ENCODE data around the gene GATA1. TPM values are rescaled to one million over a fixed set of nuclear protein-coding genes. Genes with fewer than 3 reads are reported as not detected.

The GATA1 gene
- total RNA-seq: not detected in 2 replicates
- long read RNA-seq: 0 reads

- peaks cover 17% of the 10 kb centered on the region for H3K27me3 Mint-ChIP-seq (ENCODE audit: low read depth)
- no peak for TF ChIP-seq CTCF (conservative IDR thresholded peaks at IDR 0.05)
- no peaks in the 10 kb centered on the region for H3K36me3 Mint-ChIP-seq (ENCODE audit: low read depth)
- DNase-seq (ENCODE audit: low read depth, low spot score): no peak
- no peak within 1 kb of the TSS for H3K27ac Mint-ChIP-seq (ENCODE audit: unreplicated experiment)
- no peak within 1 kb of the TSS for H3K4me3 Mint-ChIP-seq
- no peaks in the 10 kb centered on the region for H3K9me3 Mint-ChIP-seq
- no peaks in the 10 kb centered on the region for H3K4me1 Mint-ChIP-seq
Measured at GRCh38 chrX:48786341-48786800, at the start of gene GATA1. Gene GATA1, plus strand, starts transcription at chrX:48786590. Its CDS starts 4,520 bp downstream, at chrX:48791110.

- no peak for DNase-seq (ENCODE audit: low read depth, low spot score)
- Mint-ChIP-seq H3K4me3 (peak overlapping the region; percentile 91), H3K27me3 (ENCODE audit: low read depth) (no peaks in the 10 kb centered on the region), H3K9me3 (peaks cover 6% of the 10 kb centered on the region), H3K27ac (ENCODE audit: unreplicated experiment) (no peak overlapping the region), H3K4me1 (peaks cover 21% of the 10 kb centered on the region), H3K36me3 (ENCODE audit: low read depth) (no peaks in the 10 kb centered on the region)
- TF ChIP-seq CTCF (conservative IDR thresholded peaks at IDR 0.05): no peak
Measured at GRCh38 chrX:48736878-48737212, 49.5 kb upstream of the GATA1 start.

GRCh38 chrX:48737213-48737938, 49.0 kb upstream of the GATA1 start:
- Mint-ChIP-seq H3K4me3 (peak overlapping the region; percentile 91), H3K4me1 (peaks cover 21% of the 10 kb centered on the region), H3K27me3 (ENCODE audit: low read depth) (no peaks in the 10 kb centered on the region), H3K36me3 (ENCODE audit: low read depth) (no peaks in the 10 kb centered on the region), H3K27ac (ENCODE audit: unreplicated experiment) (peak overlapping the region; percentile 97), H3K9me3 (peaks cover 6% of the 10 kb centered on the region)
- peak; percentile 67 for DNase-seq (ENCODE audit: low read depth, low spot score)
- no peak for TF ChIP-seq CTCF (conservative IDR thresholded peaks at IDR 0.05)

- TF ChIP-seq CTCF (conservative IDR thresholded peaks at IDR 0.05): no peak
- DNase-seq (ENCODE audit: low read depth, low spot score): no peak
- Mint-ChIP-seq H3K9me3 (peaks cover 6% of the 10 kb centered on the region), H3K36me3 (ENCODE audit: low read depth) (no peaks in the 10 kb centered on the region), H3K27ac (ENCODE audit: unreplicated experiment) (peak overlapping the region; percentile 97), H3K4me3 (peak overlapping the region; percentile 91), H3K4me1 (peaks cover 21% of the 10 kb centered on the region), H3K27me3 (ENCODE audit: low read depth) (no peaks in the 10 kb centered on the region)
Measured at GRCh38 chrX:48737940-48738339, 48.5 kb upstream of the GATA1 start.

GRCh38 chrX:48741834-48742233, 44.6 kb upstream of the GATA1 start:
- DNase-seq (ENCODE audit: low read depth, low spot score): no peak
- no peaks in the 10 kb centered on the region for H3K36me3 Mint-ChIP-seq (ENCODE audit: low read depth)
- no peak overlapping the region for H3K27ac Mint-ChIP-seq (ENCODE audit: unreplicated experiment)
- peaks cover 14% of the 10 kb centered on the region for H3K4me1 Mint-ChIP-seq
- peaks cover 6% of the 10 kb centered on the region for H3K9me3 Mint-ChIP-seq
- no peak overlapping the region for H3K4me3 Mint-ChIP-seq
- H3K27me3 Mint-ChIP-seq (ENCODE audit: low read depth): no peaks in the 10 kb centered on the region
- TF ChIP-seq CTCF (conservative IDR thresholded peaks at IDR 0.05): no peak
